ENCODE results near the gene POTEF. TPM values are rescaled to one million over a fixed set of nuclear protein-coding genes. Genes with fewer than 3 reads are reported as not detected.
"Not testable (repeated sequence)": the region's sequence is repeated elsewhere in the genome, so short reads cannot be mapped to it uniquely, and the experiment has no call there.

Gene POTEF
- total RNA-seq (2022) (20.1 and 21.8 TPM in 2 replicates), Bru-seq, nascent RNA (percentile 82 among the genes with signal in this experiment), BruChase-seq, experiment 1, labeled RNA remaining after a 2-hour chase (percentile 82 among the genes with signal in this experiment), BruChase-seq, experiment 2, labeled RNA remaining after a 6-hour chase (percentile 74 among the genes with signal in this experiment)
- long read RNA-seq: 0 reads

DNA sequence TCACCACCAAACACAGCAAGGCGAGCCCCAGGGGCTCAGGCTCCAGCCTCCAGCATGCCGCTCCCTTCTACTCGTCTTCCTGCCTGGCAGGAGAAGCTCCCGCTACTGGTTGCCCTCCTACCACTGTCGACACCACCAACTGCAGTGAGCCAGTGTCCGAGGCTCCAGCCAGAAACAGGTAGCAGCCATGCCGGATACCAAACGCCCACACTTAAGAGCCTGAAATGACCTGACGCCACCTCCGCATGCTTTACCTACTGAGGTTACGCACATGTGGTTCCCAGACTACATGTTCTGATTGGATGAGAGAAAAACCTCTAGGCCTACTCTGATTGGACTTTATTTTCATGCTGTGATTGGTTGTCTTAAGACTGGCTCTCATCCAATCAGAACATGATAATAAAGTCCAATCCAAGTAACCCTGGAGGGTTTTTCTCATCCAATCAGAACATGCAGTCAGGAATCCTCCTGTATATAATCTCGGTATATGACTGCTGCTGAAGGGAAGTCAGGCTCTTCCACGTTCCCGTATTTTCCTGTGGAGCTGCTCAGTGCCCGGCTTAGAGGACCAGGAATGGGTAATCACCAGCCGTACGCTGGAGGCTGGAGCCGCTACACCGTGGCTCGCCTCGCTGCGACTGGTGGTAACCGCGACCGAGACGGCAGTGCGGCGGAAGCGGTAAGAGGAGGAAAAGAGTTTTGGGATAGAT lies at the start of gene POTEF:
Gene POTEF (minus strand): TSS at position 103 of the 710 bp plus-strand sequence. CDS start 8,707 bp downstream, outside the sequence.
- POLR2A ChIA-PET: interaction anchor here (0.6 kb wide), 1 partner anchor 1080 kb away, joined by 19 read pairs; the partner anchor contains the start of gene POTEE
- Mint-ChIP-seq H3K36me3 (ENCODE audit: insufficient read depth, unreplicated experiment) (peaks cover 23% of the 10 kb centered on the region), H3K4me3 (ENCODE audit: unreplicated experiment) (peak within 1 kb of the TSS; percentile 99), H3K27ac (ENCODE audit: unreplicated experiment) (peak within 1 kb of the TSS; percentile 98)
- H3K4me3 ChIP-seq (ENCODE audit: low read depth, low read length): peak within 1 kb of the TSS; percentile 56
- H3K4me1 ChIP-seq; BruUV-seq (replicated peaks); H3K27me3 ChIP-seq (replicated peaks; ENCODE audit: control insufficient read depth, insufficient read depth, low read length); H3K4me1 Mint-ChIP-seq (ENCODE audit: low read depth, unreplicated experiment); H3K36me3 ChIP-seq (ENCODE audit: control insufficient read depth, insufficient read depth, low read length); H3K27me3 Mint-ChIP-seq (ENCODE audit: insufficient read depth, unreplicated experiment); H3K9me3 ChIP-seq; H3K9me3 Mint-ChIP-seq (ENCODE audit: unreplicated experiment); intact Hi-C loops (cut with micrococcal nuclease; ENCODE audit: unreplicated experiment): not testable (repeated sequence)
- peak; percentile 79 to 87 for DNase-seq
- CTCF ChIA-PET: interaction anchor here (0.6 kb wide), 1 partner anchor 1080 kb away, joined by 5 read pairs; the partner anchor contains the start of gene POTEE

GRCh38 chr2:130174866-130175265 lies 45.8 kb upstream of the POTEF start:
- H3K4me3 ChIP-seq (ENCODE audit: low read depth, low read length); H3K4me3 Mint-ChIP-seq (ENCODE audit: unreplicated experiment); H3K27me3 Mint-ChIP-seq (ENCODE audit: insufficient read depth, unreplicated experiment); DNase-seq; CTCF ChIA-PET; BruUV-seq (replicated peaks); H3K27me3 ChIP-seq (replicated peaks; ENCODE audit: control insufficient read depth, insufficient read depth, low read length); H3K36me3 ChIP-seq (ENCODE audit: control insufficient read depth, insufficient read depth, low read length); H3K9me3 ChIP-seq; H3K4me1 Mint-ChIP-seq (ENCODE audit: low read depth, unreplicated experiment); H3K27ac Mint-ChIP-seq (ENCODE audit: unreplicated experiment); H3K9me3 Mint-ChIP-seq (ENCODE audit: unreplicated experiment); POLR2A ChIA-PET; H3K4me1 ChIP-seq; intact Hi-C loops (cut with micrococcal nuclease; ENCODE audit: unreplicated experiment): not testable (repeated sequence)
- peaks cover 76% of the 10 kb centered on the region for H3K36me3 Mint-ChIP-seq (ENCODE audit: insufficient read depth, unreplicated experiment)

DNA sequence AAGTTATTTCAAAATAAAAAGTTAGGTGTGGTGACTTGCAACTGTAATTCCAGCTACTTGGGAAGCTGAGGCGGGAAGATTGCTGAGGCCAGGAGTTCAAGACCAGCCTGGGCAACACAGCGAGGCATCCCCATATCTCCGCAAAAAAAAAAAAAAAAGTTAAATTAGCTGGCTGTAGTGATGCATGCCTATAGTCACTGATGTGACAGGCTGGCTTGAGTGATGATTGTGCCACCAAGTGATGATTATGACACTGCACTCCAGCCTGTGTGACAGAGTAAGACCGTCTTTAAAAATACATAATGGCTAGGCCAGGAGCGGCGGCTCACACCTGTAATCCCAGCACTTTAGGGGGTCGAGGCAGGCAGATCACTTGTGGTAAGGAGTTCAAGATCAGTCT lies 40.9 kb upstream of the POTEF start:
- no peaks in the 10 kb centered on the region for H3K4me1 ChIP-seq
- no peak for DNase-seq
- H3K4me1 Mint-ChIP-seq (ENCODE audit: low read depth, unreplicated experiment): no peaks in the 10 kb centered on the region
- no peak overlapping the region for H3K4me3 ChIP-seq (ENCODE audit: low read depth, low read length)
- POLR2A ChIA-PET: no interaction called here
- intact Hi-C loops (cut with micrococcal nuclease; ENCODE audit: unreplicated experiment): no loop called here
- H3K27ac Mint-ChIP-seq (ENCODE audit: unreplicated experiment): no peak overlapping the region
- TF ChIP-seq, protein P1, sequence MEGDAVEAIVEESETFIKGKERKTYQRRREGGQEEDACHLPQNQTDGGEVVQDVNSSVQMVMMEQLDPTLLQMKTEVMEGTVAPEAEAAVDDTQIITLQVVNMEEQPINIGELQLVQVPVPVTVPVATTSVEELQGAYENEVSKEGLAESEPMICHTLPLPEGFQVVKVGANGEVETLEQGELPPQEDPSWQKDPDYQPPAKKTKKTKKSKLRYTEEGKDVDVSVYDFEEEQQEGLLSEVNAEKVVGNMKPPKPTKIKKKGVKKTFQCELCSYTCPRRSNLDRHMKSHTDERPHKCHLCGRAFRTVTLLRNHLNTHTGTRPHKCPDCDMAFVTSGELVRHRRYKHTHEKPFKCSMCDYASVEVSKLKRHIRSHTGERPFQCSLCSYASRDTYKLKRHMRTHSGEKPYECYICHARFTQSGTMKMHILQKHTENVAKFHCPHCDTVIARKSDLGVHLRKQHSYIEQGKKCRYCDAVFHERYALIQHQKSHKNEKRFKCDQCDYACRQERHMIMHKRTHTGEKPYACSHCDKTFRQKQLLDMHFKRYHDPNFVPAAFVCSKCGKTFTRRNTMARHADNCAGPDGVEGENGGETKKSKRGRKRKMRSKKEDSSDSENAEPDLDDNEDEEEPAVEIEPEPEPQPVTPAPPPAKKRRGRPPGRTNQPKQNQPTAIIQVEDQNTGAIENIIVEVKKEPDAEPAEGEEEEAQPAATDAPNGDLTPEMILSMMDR (IDR thresholded peaks at IDR 0.05; ENCODE audit: insufficient read depth in 1 of 2, low read depth in 1 of 2, low read length in 1 of 2, severe bottlenecking in 1 of 2, unreplicated experiment in 1 of 2): no peak
- no peaks in the 10 kb centered on the region for H3K27me3 Mint-ChIP-seq (ENCODE audit: insufficient read depth, unreplicated experiment)
- CTCF ChIA-PET: interaction anchor here (1.0 kb wide), 1 partner anchor 163 kb away, joined by 3 read pairs; no protein-coding TSS in a partner anchor
- peaks cover 91% of the 10 kb centered on the region for H3K36me3 Mint-ChIP-seq (ENCODE audit: insufficient read depth, unreplicated experiment)
- no peak overlapping the region for H3K4me3 Mint-ChIP-seq (ENCODE audit: unreplicated experiment)
- H3K9me3 ChIP-seq: no peaks in the 10 kb centered on the region
- H3K27me3 ChIP-seq (replicated peaks; ENCODE audit: control insufficient read depth, insufficient read depth, low read length): no peaks in the 10 kb centered on the region
- BruUV-seq (replicated peaks): no TSS peak
- H3K36me3 ChIP-seq (ENCODE audit: control insufficient read depth, insufficient read depth, low read length): peaks cover 1% of the 10 kb centered on the region
- H3K9me3 Mint-ChIP-seq (ENCODE audit: unreplicated experiment): no peaks in the 10 kb centered on the region

GRCh38 chr2:130169163-130169562 lies 40.1 kb upstream of the POTEF start:
- H3K27me3 ChIP-seq (replicated peaks; ENCODE audit: control insufficient read depth, insufficient read depth, low read length); H3K9me3 ChIP-seq; BruUV-seq (replicated peaks); DNase-seq; H3K4me1 ChIP-seq; H3K4me3 ChIP-seq (ENCODE audit: low read depth, low read length); POLR2A ChIA-PET; H3K4me3 Mint-ChIP-seq (ENCODE audit: unreplicated experiment); intact Hi-C loops (cut with micrococcal nuclease; ENCODE audit: unreplicated experiment); CTCF ChIA-PET; H3K27ac Mint-ChIP-seq (ENCODE audit: unreplicated experiment); H3K9me3 Mint-ChIP-seq (ENCODE audit: unreplicated experiment); H3K4me1 Mint-ChIP-seq (ENCODE audit: low read depth, unreplicated experiment); H3K27me3 Mint-ChIP-seq (ENCODE audit: insufficient read depth, unreplicated experiment); H3K36me3 ChIP-seq (ENCODE audit: control insufficient read depth, insufficient read depth, low read length): not testable (repeated sequence)
- H3K36me3 Mint-ChIP-seq (ENCODE audit: insufficient read depth, unreplicated experiment): peaks cover 94% of the 10 kb centered on the region

- H3K9me3 ChIP-seq; H3K9me3 Mint-ChIP-seq (ENCODE audit: unreplicated experiment); POLR2A ChIA-PET; H3K27me3 Mint-ChIP-seq (ENCODE audit: insufficient read depth, unreplicated experiment); intact Hi-C loops (cut with micrococcal nuclease; ENCODE audit: unreplicated experiment); H3K36me3 ChIP-seq (ENCODE audit: control insufficient read depth, insufficient read depth, low read length); H3K4me3 Mint-ChIP-seq (ENCODE audit: unreplicated experiment); H3K4me1 Mint-ChIP-seq (ENCODE audit: low read depth, unreplicated experiment); H3K4me1 ChIP-seq; CTCF ChIA-PET; H3K27ac Mint-ChIP-seq (ENCODE audit: unreplicated experiment); H3K4me3 ChIP-seq (ENCODE audit: low read depth, low read length); DNase-seq; BruUV-seq (replicated peaks); H3K27me3 ChIP-seq (replicated peaks; ENCODE audit: control insufficient read depth, insufficient read depth, low read length): not testable (repeated sequence)
- H3K36me3 Mint-ChIP-seq (ENCODE audit: insufficient read depth, unreplicated experiment): peaks cover 92% of the 10 kb centered on the region
These were observed 37.6 kb upstream of the POTEF start for GRCh38 chr2:130166611-130167010.
